H9 (cell line): ENCODE results near the gene RLF. TPM values are rescaled to one million over a fixed set of nuclear protein-coding genes. Genes with fewer than 3 reads are reported as not detected.

Experiments used
- DNase-seq: peaks from one replicate; pipeline ENCODE4 v3.0.0-alpha.2; 2017
- H2AFZ ChIP-seq: one replicate; pipeline ENCODE4 v1.6.1; 2013; ENCODE audit warnings: mild to moderate bottlenecking, low read length, control low read depth, moderate library complexity
- H2AK5ac ChIP-seq: 2 replicates; pipeline ENCODE4 v1.6.1; 2013; ENCODE audit warnings: low read length, control low read depth, mixed read lengths; ENCODE audit not compliant: insufficient read length
- H2BK120ac ChIP-seq: one replicate; pipeline ENCODE4 v1.6.1; 2013; ENCODE audit warnings: low read depth, mild to moderate bottlenecking, low read length, control low read depth, inconsistent platforms; ENCODE audit not compliant: poor library complexity, severe bottlenecking
- H2BK12ac ChIP-seq: 2 replicates; pipeline ENCODE4 v1.6.1; 2013; ENCODE audit warnings: low read length, control low read depth, mixed read lengths, low read depth; ENCODE audit not compliant: insufficient read length
- H2BK15ac ChIP-seq: 2 replicates; pipeline ENCODE4 v1.6.1; 2013; ENCODE audit warnings: low read depth, low read length, control low read depth
- H2BK20ac ChIP-seq: one replicate; pipeline ENCODE4 v1.6.1; 2013; ENCODE audit warnings: low read depth, mild to moderate bottlenecking, low read length, control low read depth, inconsistent platforms; ENCODE audit not compliant: poor library complexity, severe bottlenecking
- H2BK5ac ChIP-seq: 2 replicates; pipeline ENCODE4 v1.6.1; 2013; ENCODE audit warnings: low read length, control low read depth, mixed read lengths; ENCODE audit not compliant: insufficient read length
- H3K14ac ChIP-seq: 2 replicates; pipeline ENCODE4 v1.6.1; 2013; ENCODE audit warnings: low read length, control low read depth; ENCODE audit not compliant: insufficient read depth
- H3K18ac ChIP-seq: 2 replicates; pipeline ENCODE4 v1.6.1; 2013; ENCODE audit warnings: low read depth, mild to moderate bottlenecking, mixed read lengths, low read length, control low read depth; ENCODE audit not compliant: insufficient read length
- H3K23ac ChIP-seq: 2 replicates; pipeline ENCODE4 v1.6.1; 2013; ENCODE audit warnings: low read length, control low read depth, mixed read lengths, low read depth; ENCODE audit not compliant: insufficient read length
- H3K23me2 ChIP-seq: 2 replicates; pipeline ENCODE4 v1.6.1; 2013; ENCODE audit warnings: low read depth, mild to moderate bottlenecking, mixed read lengths, low read length, control low read depth; ENCODE audit not compliant: insufficient read length, poor library complexity, severe bottlenecking
- H3K27ac ChIP-seq: 2 replicates; pipeline ENCODE4 v1.5.1; 2013; ENCODE audit warnings: low read length, control low read depth, mixed read lengths, low read depth; ENCODE audit not compliant: insufficient read length
- H3K27me3 ChIP-seq: 2 replicates; pipeline ENCODE4 v1.6.1; 2013; ENCODE audit warnings: low read length, control low read depth, inconsistent platforms; ENCODE audit not compliant: insufficient read depth
- H3K4ac ChIP-seq: 2 replicates; pipeline ENCODE4 v1.6.1; 2013; ENCODE audit warnings: low read depth, mild to moderate bottlenecking, control low read depth, inconsistent platforms, low read length, moderate library complexity
- H3K4me1 ChIP-seq: 2 replicates; pipeline ENCODE4 v1.6.1; 2013; ENCODE audit warnings: low read length, control low read depth, inconsistent platforms; ENCODE audit not compliant: insufficient read depth
- H3K4me2 ChIP-seq: 2 replicates; pipeline ENCODE4 v1.6.1; 2013; ENCODE audit warnings: low read length, control low read depth, mixed read lengths; ENCODE audit not compliant: insufficient read length, insufficient read depth
- H3K56ac ChIP-seq: 2 replicates; pipeline ENCODE4 v1.6.1; 2013; ENCODE audit warnings: low read depth, mild to moderate bottlenecking, mixed read lengths, low read length, control low read depth; ENCODE audit not compliant: insufficient read length
- H3K79me1 ChIP-seq: 2 replicates; pipeline ENCODE4 v1.6.1; 2013; ENCODE audit warnings: low read depth, mild to moderate bottlenecking, moderate library complexity, low read length, control low read depth, inconsistent platforms; ENCODE audit not compliant: insufficient read depth, poor library complexity, severe bottlenecking
- H3K79me2 ChIP-seq: 2 replicates; pipeline ENCODE4 v1.6.1; 2013; ENCODE audit warnings: low read length, control low read depth, inconsistent platforms; ENCODE audit not compliant: insufficient read depth
- H3K9ac ChIP-seq: 2 replicates; pipeline ENCODE4 v1.6.1; 2013; ENCODE audit warnings: low read length, control low read depth, mixed read lengths; ENCODE audit not compliant: insufficient read length; ENCODE audit errors: extremely low read depth
- H3K9me3 ChIP-seq: one replicate; pipeline ENCODE4 v1.6.1; 2013; ENCODE audit warnings: low read depth, low read length, inconsistent platforms; ENCODE audit not compliant: control insufficient read depth
- H3T11ph ChIP-seq: one replicate; pipeline ENCODE4 v1.6.1; 2013; ENCODE audit warnings: mild to moderate bottlenecking, low read length, control low read depth, inconsistent platforms
- H4K20me1 ChIP-seq: one replicate; pipeline ENCODE4 v1.6.1; 2013; ENCODE audit not compliant: control insufficient read depth, insufficient read length, insufficient read depth
- H4K5ac ChIP-seq: 2 replicates; pipeline ENCODE4 v1.6.1; 2013; ENCODE audit warnings: low read depth, mild to moderate bottlenecking, mixed read lengths, low read length, control low read depth; ENCODE audit not compliant: insufficient read length
- H4K8ac ChIP-seq: replicated peaks from 2 replicates; pipeline ENCODE4 v1.6.1; 2013; ENCODE audit warnings: low read length, control low read depth, mixed read lengths, low read depth; ENCODE audit not compliant: insufficient read length
- H4K91ac ChIP-seq: 2 replicates; pipeline ENCODE4 v1.6.1; 2013; ENCODE audit warnings: low read depth, mild to moderate bottlenecking, moderate library complexity, mixed read lengths, low read length, control low read depth; ENCODE audit not compliant: insufficient read length
- H3K27ac Mint-ChIP-seq, 3 experiments: 2 replicates in 2 of 3; 3 replicates in 1 of 3; pipeline ENCODE4 v1.8.0; 2020 to 2021; ENCODE audit warnings: mixed read lengths in 3 of 3, mild to moderate bottlenecking in 1 of 3, moderate library complexity in 1 of 3
- H3K27me3 Mint-ChIP-seq: 2 replicates; pipeline ENCODE4 v1.8.0; 2021; ENCODE audit warnings: low read depth, mild to moderate bottlenecking, moderate library complexity, mixed read lengths
- H3K36me3 Mint-ChIP-seq, 3 experiments: 2 replicates in 2 of 3; 3 replicates in 1 of 3; pipeline ENCODE4 v1.8.0; 2020 to 2021; ENCODE audit warnings: low read depth in 3 of 3, mixed read lengths in 3 of 3; ENCODE audit not compliant: insufficient read depth in 1 of 3
- H3K4me1 Mint-ChIP-seq, 2 experiments: 2 replicates each; pipeline ENCODE4 v1.8.0; 2020; ENCODE audit warnings: mixed read lengths in 2 of 2
- H3K4me3 Mint-ChIP-seq, 2 experiments: 2 replicates in 1 of 2; 3 replicates in 1 of 2; pipeline ENCODE4 v1.8.0; 2020 to 2021; ENCODE audit warnings: mild to moderate bottlenecking in 2 of 2, mixed read lengths in 2 of 2, moderate library complexity in 1 of 2
- H3K9me3 Mint-ChIP-seq, 2 experiments: 2 replicates in 1 of 2; 3 replicates in 1 of 2; pipeline ENCODE4 v1.8.0; 2020; ENCODE audit warnings: mild to moderate bottlenecking in 2 of 2, mixed read lengths in 2 of 2, moderate library complexity in 1 of 2
- CTCF ChIP-seq: fragments of 200-600 bp; sonication (generic); conservative IDR thresholded peaks from 3 replicates; pipeline ENCODE4 v1.8.0; 2021; ENCODE audit warnings: antibody characterized with exemption, mild to moderate bottlenecking
- WGBS: extraction: QIAGEN DNeasy Blood & Tissue Kit; methylation state at CpG from one replicate; pipeline ENCODE4 v1.1.7; 2013; ENCODE audit warnings: missing lambda C conversion rate, low lambda C conversion rate, mixed read lengths; ENCODE audit not compliant: insufficient read length; ENCODE audit errors: extremely low coverage; 5-methylcytosine and 5-hydroxymethylcytosine counted together
- total RNA-seq: library from RNA; stranded (reverse); gene quantifications from 2 replicates; pipeline ENCODE4 v1.2.1, GENCODE V29; 2021

The RLF gene
- total RNA-seq, 1 experiment from 2014 or later, result 19.2 TPM

- Histone ChIP-seq H3K23ac (no peak overlapping the region), H2BK5ac (peak overlapping the region; percentile 24), H3K14ac (peak overlapping the region; percentile 55; the same call in 1 of the 2 replicates), H3K4ac (no peak overlapping the region), H2BK15ac (no peak overlapping the region), H3K56ac (peak overlapping the region; percentile 87), H3K9ac (peak overlapping the region; percentile 96), H2AK5ac (no peak overlapping the region), H3K18ac (peak overlapping the region; percentile 69), H2AFZ (peak overlapping the region; percentile 88), H2BK20ac (no peak overlapping the region), H4K20me1 (no peaks in the 10 kb centered on the region), H3K27ac (peak overlapping the region; percentile 88), H3K4me1 (no peaks in the 10 kb centered on the region), H2BK120ac (no peak overlapping the region), H3K27me3 (no peaks in the 10 kb centered on the region), H3K23me2 (no peaks in the 10 kb centered on the region), H2BK12ac (no peak overlapping the region), H3K4me2 (peak overlapping the region; percentile 93), H3T11ph (no peak overlapping the region), H3K79me2 (no peaks in the 10 kb centered on the region), H4K8ac (no peak overlapping the region), H3K9me3 (no peaks in the 10 kb centered on the region), H4K91ac (no peak overlapping the region), H3K79me1 (no peaks in the 10 kb centered on the region), H4K5ac (peak overlapping the region; percentile 96)
- DNase-seq, result peak; percentile 30
- Mint-ChIP-seq H3K36me3 (peaks cover 10 to 31% (median 26%) of the 10 kb centered on the region in 3 experiments; a peak in 6 of 7 replicates), H3K27ac (peak overlapping the region; percentile 95 to 99 (median 98)), H3K27me3 (no peaks in the 10 kb centered on the region), H3K9me3 (no peaks in the 10 kb centered on the region), H3K4me3 (peak overlapping the region; percentile 83 to 91), H3K4me1 (peaks cover 3 to 5% of the 10 kb centered on the region in 2 experiments; a peak in 3 of 4 replicates)
- no CpG with 5 or more reads among the region's 16 CpGs for WGBS
- TF ChIP-seq CTCF, result no peak
Measured at GRCh38 chr1:40257313-40257687, 96.1 kb downstream of the RLF start.
